ENCODE results near the gene CEACAM16. TPM values are rescaled to one million over a fixed set of nuclear protein-coding genes. Genes with fewer than 3 reads are reported as not detected.
A peak's percentile ranks its signal among the peaks of the same experiment; 100 is the strongest.

The CEACAM16 gene
- total and polyA plus RNA-seq, 12 donors = 0.27 to 1.4 (median 0.57) TPM; not detected in 7

GRCh38 chr19:44653977-44654774 lies 44.8 kb upstream of the CEACAM16 start:
- Histone ChIP-seq H3K9me3 (replicated peaks in 1 of 3) (no peaks in the 10 kb centered on the region), H3K4me3 (no peak overlapping the region), H3K27ac (peak overlapping the region in 1 of 5 donors; percentile 26), H3K27me3 (no peaks in the 10 kb centered on the region), H3K36me3 (replicated peaks in 1 of 2) (peaks cover 0 to 87% of the 10 kb centered on the region in 2 donors), H3K4me1 (replicated peaks in 1 of 2) (peaks cover under 1 to 2% of the 10 kb centered on the region in 2 donors)
- 14 to 46% (median 42%) methylated on average over 9 to 16 of the region's 16 CpGs for WGBS, 4 donors
- intact Hi-C loops (cut with DNase I) = loop anchor here in 1 of 2 donors (10.0 kb wide), 1 partner anchor 111 kb away; no protein-coding TSS in a partner anchor
- TF ChIP-seq POLR2A (IDR thresholded peaks at IDR 0.05) (no peak), CTCF (IDR thresholded peaks at IDR 0.05) (peak; percentile 49 to 79 (median 70))
- peak; percentile 78 to 92 (median 89) for DNase-seq

GRCh38 chr19:44657211-44657921 lies 41.6 kb upstream of the CEACAM16 start:
- H3K4me1 ChIP-seq (replicated peaks in 1 of 2) = peaks cover 0 to 4% of the 10 kb centered on the region in 2 donors
- WGBS, 4 donors = 36 to 43% (median 39%) methylated on average over 24 to 25 of the region's 25 CpGs

GRCh38 chr19:44658069-44658733 lies 40.8 kb upstream of the CEACAM16 start:
- Histone ChIP-seq H3K4me1 (replicated peaks in 1 of 2) (peaks cover 0 to 4% of the 10 kb centered on the region in 2 donors), H3K36me3 (replicated peaks in 1 of 2) (peaks cover 0 to 76% of the 10 kb centered on the region in 2 donors), H3K4me3 (no peak overlapping the region), H3K9me3 (replicated peaks in 1 of 3) (no peaks in the 10 kb centered on the region), H3K27ac (no peak overlapping the region), H3K27me3 (no peaks in the 10 kb centered on the region)
- intact Hi-C loops (cut with DNase I) = loop anchor here (5.0 to 10.0 kb wide), 2 partner anchors 86 to 107 kb away; no protein-coding TSS in a partner anchor
- 90 to 96% (median 94%) methylated on average over 3 of the region's 3 CpGs for WGBS, 4 donors
- TF ChIP-seq CTCF (IDR thresholded peaks at IDR 0.05) = no peak
- TF ChIP-seq POLR2A (IDR thresholded peaks at IDR 0.05) = no peak
- peak in 1 of 7 donors; percentile 10 for DNase-seq

More at GRCh38 chr19:44657211-44657921, 41.6 kb upstream of the CEACAM16 start:
- Histone ChIP-seq H3K9me3 (replicated peaks in 1 of 3) (no peaks in the 10 kb centered on the region), H3K27ac (no peak overlapping the region), H3K4me3 (no peak overlapping the region), H3K27me3 (no peaks in the 10 kb centered on the region), H3K36me3 (replicated peaks in 1 of 2) (peaks cover 0 to 83% of the 10 kb centered on the region in 2 donors)
- TF ChIP-seq CTCF (IDR thresholded peaks at IDR 0.05) = peak; percentile 76 to 90 (median 87)
- no peak for TF ChIP-seq POLR2A (IDR thresholded peaks at IDR 0.05)
- intact Hi-C loops (cut with DNase I) = loop anchor here (5.0 to 10.0 kb wide), 2 partner anchors 85 to 107 kb away; no protein-coding TSS in a partner anchor
- peak; percentile 51 to 78 (median 67) for DNase-seq
